HG03457 (cell line): Measurements from ENCODE around the gene TBL3.
A peak's percentile ranks its signal among the peaks of the same experiment; 100 is the strongest.
"Not testable (repeated sequence)": the region's sequence is repeated elsewhere in the genome, so short reads cannot be mapped to it uniquely, and the experiment has no call there.

Source experiments
- ATAC-seq: cut with Tn5 transposase; IDR thresholded peaks from one replicate; pipeline ENCODE4 v1.9.1; 2021; ENCODE audit warnings: moderate number of reproducible peaks; ENCODE audit not compliant: unreplicated experiment

TBL3 gene

GRCh38 chr16:1998852-1999801 lies 27.3 kb downstream of the TBL3 start:
- no peak for ATAC-seq

- ATAC-seq, result no peak
Measured at GRCh38 chr16:1999866-2000514, 28.1 kb downstream of the TBL3 start.

GRCh38 chr16:2001035-2001434 lies 29.2 kb downstream of the TBL3 start:
- ATAC-seq, result no peak

GRCh38 chr16:2001456-2002355 lies 29.9 kb downstream of the TBL3 start:
- ATAC-seq, result no peak

- ATAC-seq, result no peak
Measured at GRCh38 chr16:2002406-2003230, 30.8 kb downstream of the TBL3 start.

- no peak for ATAC-seq
Measured at GRCh38 chr16:2003231-2003826, 31.5 kb downstream of the TBL3 start.

- ATAC-seq, result no peak
Measured at GRCh38 chr16:2003827-2004641, 32.2 kb downstream of the TBL3 start.

- ATAC-seq, result no peak
Measured at GRCh38 chr16:2004795-2005517, 33.1 kb downstream of the TBL3 start.

- no peak for ATAC-seq
Measured at GRCh38 chr16:2005646-2006045, 33.8 kb downstream of the TBL3 start.

GRCh38 chr16:2006317-2006716 lies 34.5 kb downstream of the TBL3 start:
- no peak for ATAC-seq

GRCh38 chr16:2007081-2007836 lies 35.4 kb downstream of the TBL3 start:
- no peak for ATAC-seq

- ATAC-seq, result no peak
Measured at GRCh38 chr16:2008009-2008526, 36.2 kb downstream of the TBL3 start.

GRCh38 chr16:2008631-2009163 lies 36.8 kb downstream of the TBL3 start:
- ATAC-seq, result no peak

- peak; percentile 31 for ATAC-seq
Measured at GRCh38 chr16:2009164-2009711, 37.4 kb downstream of the TBL3 start.

- ATAC-seq, result peak; percentile 60
Measured at GRCh38 chr16:2009791-2010510, 38.1 kb downstream of the TBL3 start, which contains the start of gene ZNF598. TSS of gene ZNF598 (minus strand) at chr16:2009821.

GRCh38 chr16:2011726-2012125 lies 39.9 kb downstream of the TBL3 start:
- not testable (repeated sequence) for ATAC-seq
